Colonic mucosa (tissue), 4 donors: Measurements from ENCODE around the gene ZMYM4. TPM values are rescaled to one million over a fixed set of nuclear protein-coding genes. Genes with fewer than 3 reads are reported as not detected.

Experiments
- DNase-seq: peaks from one replicate; pipeline ENCODE4 v3.0.0-alpha.2; 2020
- H3K27ac ChIP-seq: fragments of 200-600 bp; one replicate; pipeline ENCODE4 v1.8.0; 2021
- H3K27me3 ChIP-seq: fragments of 200-600 bp; one replicate; pipeline ENCODE4 v1.8.0; 2021
- H3K36me3 ChIP-seq: fragments of 200-600 bp; one replicate; pipeline ENCODE4 v1.8.0; 2021
- H3K4me1 ChIP-seq: fragments of 200-600 bp; one replicate; pipeline ENCODE4 v1.8.0; 2021; ENCODE audit warnings: mild to moderate bottlenecking
- H3K4me3 ChIP-seq: fragments of 200-600 bp; one replicate; pipeline ENCODE4 v1.8.0; 2021
- H3K9ac ChIP-seq, 2 donors: one replicate each; pipeline ENCODE4 v1.7.0; 2013; ENCODE audit warnings: control low read depth in 2 of 2, low read depth in 2 of 2, low read length in 2 of 2
- H3K9me3 ChIP-seq: fragments of 200-600 bp; one replicate; pipeline ENCODE4 v1.8.0; 2021
- CTCF ChIP-seq: fragments of 200-600 bp; IDR thresholded peaks from one replicate; pipeline ENCODE4 v1.8.0; 2022; ENCODE audit warnings: antibody characterized with exemption, mild to moderate bottlenecking
- intact Hi-C: fragments of 100-400 bp; cut with DNase I; formaldehyde crosslinking; loops from one replicate; pipeline ENCODE4 v1.14.1; 2022
- total RNA-seq, 2 donors: library from RNA; stranded (reverse); fragmentation: NEBNext Ultra II Directional in 1 of 2; extraction: Animal tissue kit (Norgen Biotek cat#: 25700) in 1 of 2; gene quantifications; one replicate each; pipeline ENCODE4 v1.2.1, GENCODE V29; 2021
- donor health status: healthy.
- donor health status: DM: no; HTN: no; CAD: no.
- donor health status: DM: no; HTN: no; CAD: no.

ZMYM4 gene
- total RNA-seq, 2 donors from 2014 or later, result 25.9 to 31.8 TPM

DNA sequence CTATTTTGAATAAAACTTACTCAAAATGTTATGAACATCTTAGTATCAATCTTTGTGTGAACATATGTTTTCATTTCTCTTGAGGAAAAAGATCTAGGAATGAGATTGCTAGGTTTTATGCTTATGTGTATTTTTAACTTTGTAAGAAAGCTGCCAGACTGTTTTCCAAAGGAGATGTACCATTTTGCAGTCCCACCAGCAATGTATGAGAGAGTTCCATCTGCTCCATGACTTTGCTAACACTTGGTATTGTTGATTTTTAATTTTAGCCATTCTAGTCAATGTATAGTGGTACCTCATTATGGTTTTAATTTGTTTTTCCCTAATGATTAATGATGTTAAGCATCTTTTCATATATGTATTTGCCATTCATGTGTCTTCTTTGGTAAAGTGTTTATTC, 132.5 kb downstream of the ZMYM4 start:
- no peak for DNase-seq
- Histone ChIP-seq H3K9ac (no peak overlapping the region), H3K36me3 (no peaks in the 10 kb centered on the region)

GRCh38 chr1:35406103-35406502, 137.6 kb downstream of the ZMYM4 start:
- Histone ChIP-seq H3K27ac (no peak overlapping the region), H3K9me3 (no peaks in the 10 kb centered on the region), H3K4me1 (no peaks in the 10 kb centered on the region), H3K9ac (no peak overlapping the region), H3K27me3 (no peaks in the 10 kb centered on the region), H3K4me3 (no peak overlapping the region), H3K36me3 (no peaks in the 10 kb centered on the region)
- no peak for DNase-seq
- TF ChIP-seq CTCF, result no peak
- intact Hi-C loops, result no loop called here

More for the DNA sequence above, 132.5 kb downstream of the ZMYM4 start:
- Histone ChIP-seq H3K27me3 (no peaks in the 10 kb centered on the region), H3K27ac (no peak overlapping the region), H3K4me1 (no peaks in the 10 kb centered on the region), H3K4me3 (no peak overlapping the region), H3K9me3 (no peaks in the 10 kb centered on the region)
- intact Hi-C loops, result no loop called here
- no peak for TF ChIP-seq CTCF

- no peak overlapping the region for H3K9ac ChIP-seq
- no peaks in the 10 kb centered on the region for H3K36me3 ChIP-seq
- H3K4me3 ChIP-seq, result no peak overlapping the region
- no peak for DNase-seq
- no peaks in the 10 kb centered on the region for H3K4me1 ChIP-seq
- H3K27me3 ChIP-seq, result no peaks in the 10 kb centered on the region
- intact Hi-C loops, result no loop called here
- no peak for TF ChIP-seq CTCF
- no peak overlapping the region for H3K27ac ChIP-seq
- no peaks in the 10 kb centered on the region for H3K9me3 ChIP-seq
Observed at GRCh38 chr1:35407743-35408142, 139.2 kb downstream of the ZMYM4 start.

DNA sequence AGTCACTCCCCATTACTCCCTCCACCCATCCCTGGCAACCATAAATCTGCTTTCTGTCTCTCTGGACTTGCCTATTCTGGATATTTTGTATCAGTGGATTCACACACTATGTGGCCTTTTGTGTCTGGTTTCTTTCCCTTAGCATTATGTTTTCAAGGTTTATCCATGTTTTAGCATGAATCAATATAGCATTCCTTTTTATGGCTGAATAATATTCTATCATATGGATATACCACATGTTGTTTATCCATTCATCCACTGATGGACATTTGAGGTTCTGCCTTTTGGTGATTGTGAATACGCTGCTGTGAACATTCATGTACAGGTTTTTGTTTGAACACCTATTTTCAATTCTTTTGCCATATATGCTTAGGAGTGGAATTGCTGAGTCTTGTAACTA, 140.4 kb downstream of the ZMYM4 start:
- intact Hi-C loops, result no loop called here

DNA sequence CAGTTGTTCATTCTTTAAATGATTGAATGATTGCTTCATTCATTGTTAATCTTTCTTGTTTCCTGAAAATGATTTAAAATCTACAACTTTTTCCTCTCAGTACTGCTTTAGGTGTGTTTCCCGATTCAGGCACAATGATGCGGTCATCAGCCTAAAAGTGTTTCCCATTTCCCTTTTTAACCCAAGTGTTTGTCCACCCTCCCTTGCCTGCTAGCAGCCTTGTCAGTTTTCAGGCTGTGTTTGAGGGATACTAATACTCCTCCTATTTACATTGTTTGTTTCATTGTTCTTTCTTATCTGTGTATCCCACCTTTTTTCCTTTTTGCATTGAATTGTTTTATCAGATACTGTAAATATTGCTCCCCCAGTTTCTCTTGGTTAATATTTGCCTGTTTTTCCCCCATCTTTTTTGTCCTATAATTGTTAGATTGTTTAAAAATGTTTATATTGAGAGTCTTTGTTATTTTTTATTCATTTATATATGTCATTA, 157.6 kb downstream of the ZMYM4 start:
- no peak for TF ChIP-seq CTCF
- H3K4me1 ChIP-seq, result no peaks in the 10 kb centered on the region
- H3K27ac ChIP-seq, result no peak overlapping the region
- no peaks in the 10 kb centered on the region for H3K27me3 ChIP-seq
- no peaks in the 10 kb centered on the region for H3K36me3 ChIP-seq
- no peaks in the 10 kb centered on the region for H3K9me3 ChIP-seq
- no peak overlapping the region for H3K4me3 ChIP-seq
- H3K9ac ChIP-seq, result no peak overlapping the region
- intact Hi-C loops, result no loop called here
- DNase-seq, result no peak

More for the DNA sequence above, 140.4 kb downstream of the ZMYM4 start:
- Histone ChIP-seq H3K27ac (no peak overlapping the region), H3K27me3 (no peaks in the 10 kb centered on the region), H3K4me1 (no peaks in the 10 kb centered on the region), H3K36me3 (no peaks in the 10 kb centered on the region), H3K9ac (no peak overlapping the region), H3K4me3 (no peak overlapping the region), H3K9me3 (no peaks in the 10 kb centered on the region)
- TF ChIP-seq CTCF, result no peak
- no peak for DNase-seq

GRCh38 chr1:35428360-35428759, 159.9 kb downstream of the ZMYM4 start:
- Histone ChIP-seq H3K4me1 (no peaks in the 10 kb centered on the region), H3K4me3 (no peak overlapping the region), H3K9me3 (no peaks in the 10 kb centered on the region), H3K36me3 (no peaks in the 10 kb centered on the region), H3K9ac (no peak overlapping the region), H3K27me3 (no peaks in the 10 kb centered on the region), H3K27ac (no peak overlapping the region)
- DNase-seq, result no peak
- no peak for TF ChIP-seq CTCF
- intact Hi-C loops, result no loop called here
